Activated CD8-positive, alpha-beta memory T cell treated with anti-CD3 and anti-CD28 coated beads for 48 hours (primary cell): ENCODE data around the gene DNTTIP2.
A peak's percentile ranks its signal among the peaks of the same experiment; 100 is the strongest.
"Not testable (repeated sequence)": the region's sequence is repeated elsewhere in the genome, so short reads cannot be mapped to it uniquely, and the experiment has no call there.

ENCODE experiments used
- DNase-seq, 3 experiments: peaks; one replicate each; pipeline ENCODE4 v3.0.0-alpha.2; 2020; ENCODE audit warnings: low read depth in 2 of 3, low spot score in 2 of 3

Gene DNTTIP2

GRCh38 chr1:93877529-93877928 lies 1.5 kb downstream of the DNTTIP2 start:
- no peak for DNase-seq

- no peak for DNase-seq
Measured at GRCh38 chr1:93876244-93876643, 2.8 kb downstream of the DNTTIP2 start.

GRCh38 chr1:93874025-93874651 lies 4.9 kb downstream of the DNTTIP2 start:
- DNase-seq, result no peak

- DNase-seq, result no peak
Measured at GRCh38 chr1:93871366-93871765, 7.6 kb downstream of the DNTTIP2 start.

- DNase-seq, result no peak
Measured at GRCh38 chr1:93869653-93870052, 9.4 kb downstream of the DNTTIP2 start.

- not testable (repeated sequence) for DNase-seq
Measured at GRCh38 chr1:93868492-93868891, 10.5 kb downstream of the DNTTIP2 start.

- DNase-seq, result no peak
Measured at GRCh38 chr1:93865253-93865652, 13.8 kb downstream of the DNTTIP2 start.

GRCh38 chr1:93864175-93864574 lies 14.8 kb downstream of the DNTTIP2 start:
- DNase-seq, result no peak

GRCh38 chr1:93857653-93858052 lies 21.4 kb downstream of the DNTTIP2 start:
- not testable (repeated sequence) for DNase-seq

GRCh38 chr1:93855983-93856382 lies 23.0 kb downstream of the DNTTIP2 start:
- not testable (repeated sequence) for DNase-seq

GRCh38 chr1:93853940-93854339 lies 25.1 kb downstream of the DNTTIP2 start:
- no peak for DNase-seq

GRCh38 chr1:93851878-93852277 lies 27.1 kb downstream of the DNTTIP2 start:
- DNase-seq, result no peak

GRCh38 chr1:93851327-93851712 lies 27.7 kb downstream of the DNTTIP2 start:
- no peak for DNase-seq

GRCh38 chr1:93850687-93851326 lies 28.2 kb downstream of the DNTTIP2 start:
- peak in 2 of 3 experiments; percentile 14 to 15 for DNase-seq

GRCh38 chr1:93848350-93848883 lies 30.6 kb downstream of the DNTTIP2 start:
- DNase-seq, result no peak

- peak; percentile 17 to 24 (median 23) for DNase-seq
Measured at GRCh38 chr1:93847811-93848288, 31.2 kb downstream of the DNTTIP2 start.

- peak; percentile 63 to 94 (median 89) for DNase-seq
Measured at GRCh38 chr1:93846992-93847810, 31.8 kb downstream of the DNTTIP2 start.

- DNase-seq, result peak; percentile 59 to 63 (median 60)
Measured at GRCh38 chr1:93846206-93846991, 32.6 kb downstream of the DNTTIP2 start.

- DNase-seq, result no peak
Measured at GRCh38 chr1:93845538-93846205, 33.3 kb downstream of the DNTTIP2 start.
